Mesenchymal stem cell (in vitro differentiated cells and primary cell): Measurements from ENCODE around the gene CCDC92B. TPM values are rescaled to one million over a fixed set of nuclear protein-coding genes. Genes with fewer than 3 reads are reported as not detected.
"Not testable (repeated sequence)": the region's sequence is repeated elsewhere in the genome, so short reads cannot be mapped to it uniquely, and the experiment has no call there.

Experiments
- DNase-seq: peaks from one replicate; pipeline ENCODE4 v3.0.0-alpha.2; 2013
- H2AFZ ChIP-seq: one replicate; pipeline ENCODE4 v1.6.1; 2013; ENCODE audit warnings: low read depth, mild to moderate bottlenecking, control low read depth, inconsistent platforms, low read length, moderate library complexity
- H2AK5ac ChIP-seq: 2 replicates; pipeline ENCODE4 v1.6.1; 2013; ENCODE audit warnings: low read length, moderate library complexity, mild to moderate bottlenecking, inconsistent platforms; ENCODE audit not compliant: severe bottlenecking
- H2BK120ac ChIP-seq: one replicate; pipeline ENCODE4 v1.6.1; 2013; ENCODE audit warnings: low read depth, mild to moderate bottlenecking, inconsistent platforms, low read length, moderate library complexity
- H2BK12ac ChIP-seq, 2 experiments: one replicate each; pipeline ENCODE4 v1.6.1; 2013; ENCODE audit warnings: inconsistent platforms in 2 of 2, low read length in 2 of 2, mild to moderate bottlenecking in 2 of 2, moderate library complexity in 2 of 2, control low read depth in 1 of 2
- H2BK15ac ChIP-seq: one replicate; pipeline ENCODE4 v1.6.1; 2013; ENCODE audit warnings: mild to moderate bottlenecking, low read depth, inconsistent platforms; ENCODE audit not compliant: poor library complexity, severe bottlenecking
- H2BK5ac ChIP-seq: 2 replicates; pipeline ENCODE4 v1.6.1; 2013; ENCODE audit warnings: low read depth, mild to moderate bottlenecking, low read length, control low read depth, inconsistent platforms; ENCODE audit not compliant: poor library complexity, severe bottlenecking
- H3K14ac ChIP-seq, 2 experiments: one replicate each; pipeline ENCODE4 v1.6.1; 2013; ENCODE audit warnings: inconsistent platforms in 2 of 2, low read length in 2 of 2, control low read depth in 1 of 2, mild to moderate bottlenecking in 1 of 2, moderate library complexity in 1 of 2
- H3K18ac ChIP-seq, 2 experiments: one replicate each; pipeline ENCODE4 v1.6.1; 2013; ENCODE audit warnings: inconsistent platforms in 2 of 2, low read length in 2 of 2, control low read depth in 1 of 2, low read depth in 1 of 2, mild to moderate bottlenecking in 1 of 2
- H3K23ac ChIP-seq, 2 experiments: one replicate each; pipeline ENCODE4 v1.6.1; 2013; ENCODE audit warnings: inconsistent platforms in 2 of 2, low read length in 2 of 2, mild to moderate bottlenecking in 2 of 2, moderate library complexity in 2 of 2, control low read depth in 1 of 2
- H3K27ac ChIP-seq: 2 replicates; pipeline ENCODE4 v1.5.1; 2013; ENCODE audit warnings: mild to moderate bottlenecking, moderate library complexity, low read length, control low read depth, inconsistent platforms; ENCODE audit not compliant: poor library complexity, severe bottlenecking
- H3K27me3 ChIP-seq, 2 experiments: 2 replicates each; pipeline versions ENCODE4 v1.6.1 to v1.7.0; 2013; ENCODE audit warnings: low read length in 2 of 2, mild to moderate bottlenecking in 2 of 2, moderate library complexity in 2 of 2, control low read depth in 1 of 2, inconsistent platforms in 1 of 2; ENCODE audit not compliant: control insufficient read depth in 1 of 2, insufficient read depth in 1 of 2
- H3K36me3 ChIP-seq, 2 experiments: 2 replicates each; pipeline versions ENCODE4 v1.6.1 to v1.7.0; 2013; ENCODE audit warnings: low read length in 2 of 2, control low read depth in 1 of 2, inconsistent platforms in 1 of 2, low read depth in 1 of 2, mild to moderate bottlenecking in 1 of 2; ENCODE audit not compliant: insufficient read depth in 2 of 2, control insufficient read depth in 1 of 2
- H3K4ac ChIP-seq, 2 experiments: one replicate each; pipeline ENCODE4 v1.6.1; 2013; ENCODE audit warnings: inconsistent platforms in 2 of 2, low read length in 2 of 2, mild to moderate bottlenecking in 2 of 2, moderate library complexity in 2 of 2, control low read depth in 1 of 2, low read depth in 1 of 2
- H3K4me1 ChIP-seq: 2 replicates; pipeline ENCODE4 v1.6.1; 2013; ENCODE audit warnings: low read depth, low read length, control low read depth; ENCODE audit not compliant: control insufficient read depth, insufficient read depth
- H3K4me2 ChIP-seq: 2 replicates; pipeline ENCODE4 v1.6.1; 2013; ENCODE audit warnings: low read length, mild to moderate bottlenecking, inconsistent platforms; ENCODE audit not compliant: poor library complexity, severe bottlenecking
- H3K4me3 ChIP-seq, 2 experiments: 2 replicates each; pipeline versions ENCODE4 v1.5.1 to v1.7.0; 2013; ENCODE audit warnings: low read length in 2 of 2, mild to moderate bottlenecking in 2 of 2, control low read depth in 1 of 2, low read depth in 1 of 2; ENCODE audit not compliant: insufficient read depth in 1 of 2
- H3K79me1 ChIP-seq: replicated peaks from 2 replicates; pipeline ENCODE4 v1.6.1; 2013; ENCODE audit warnings: mild to moderate bottlenecking, control low read depth, low read length, inconsistent platforms; ENCODE audit not compliant: poor library complexity, severe bottlenecking
- H3K9ac ChIP-seq: 2 replicates; pipeline ENCODE4 v1.7.0; 2013; ENCODE audit warnings: mild to moderate bottlenecking, low read length, moderate library complexity
- H3K9me3 ChIP-seq: 2 replicates; pipeline ENCODE4 v1.7.0; 2013; ENCODE audit warnings: mild to moderate bottlenecking, low read length; ENCODE audit not compliant: control insufficient read depth
- H4K8ac ChIP-seq: one replicate; pipeline ENCODE4 v1.6.1; 2013; ENCODE audit warnings: inconsistent platforms, mild to moderate bottlenecking, low read length, moderate library complexity
- H4K91ac ChIP-seq: one replicate; pipeline ENCODE4 v1.6.1; 2013; ENCODE audit warnings: mild to moderate bottlenecking, low read length, inconsistent platforms
- whole genome bisulfite sequencing: methylation state at CpG from one replicate; pipeline ENCODE4 v1.1.7; 2013; ENCODE audit warnings: mixed read lengths; 5-methylcytosine and 5-hydroxymethylcytosine counted together
- small RNA-seq: library from polyadenylated mRNA; stranded (forward); fragments of <200 nt; extraction: miRNeasy Mini kit (QIAGEN cat#:217004); gene quantifications from one replicate; pipeline ENCODE3, GENCODE V24; 2013; ENCODE audit warnings: low read depth

Gene CCDC92B

DNA sequence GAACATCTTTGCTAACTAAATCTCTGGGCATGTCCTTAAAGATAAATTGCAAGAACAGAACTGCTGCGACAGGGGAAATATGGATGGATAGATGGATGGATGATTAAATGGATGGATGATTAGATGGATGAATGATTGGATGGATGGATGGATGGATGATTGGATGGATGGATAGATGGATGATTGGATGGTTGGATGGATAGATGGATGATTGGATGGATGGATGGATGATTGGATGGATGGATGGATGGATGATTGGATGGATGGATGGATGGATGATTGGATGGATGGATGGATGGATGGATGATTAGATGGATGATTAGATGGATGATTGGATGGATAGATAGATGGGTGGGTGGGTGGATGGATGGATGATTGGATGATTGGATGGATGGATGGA, 70.2 kb downstream of the CCDC92B start:
- not testable (repeated sequence) for H2BK5ac ChIP-seq, H3K4me2 ChIP-seq, H2AK5ac ChIP-seq, H2BK12ac ChIP-seq, H3K18ac ChIP-seq, H2BK120ac ChIP-seq, H2AFZ ChIP-seq, DNase-seq, H4K8ac ChIP-seq, H3K27me3 ChIP-seq, H3K9ac ChIP-seq, H3K4me3 ChIP-seq, H3K9me3 ChIP-seq, H3K4me1 ChIP-seq, H3K23ac ChIP-seq, H3K27ac ChIP-seq, H2BK15ac ChIP-seq, H3K4ac ChIP-seq, H4K91ac ChIP-seq, H3K14ac ChIP-seq
- Histone ChIP-seq H3K79me1 (peaks cover 20% of the 10 kb centered on the region), H3K36me3 (peaks cover 37 to 89% of the 10 kb centered on the region in 2 experiments)
- WGBS, result 98% methylated on average over 1 of the region's 1 CpG

Small RNA genes lying within 50 kb of the gene (small RNA-seq; reads per million reads assigned to genes)
- gene MIR1253 (not detected), gene MIR6776 (not detected), gene RN7SL608P (not detected), gene hsa-mir-1253 (not detected)
